ENCODE data around the gene GABARAPL2.

The GABARAPL2 gene

GRCh38 chr16:75555213-75555706 is 10.9 kb upstream of the GABARAPL2 start:
- DNase-seq, result no peak

GRCh38 chr16:75555707-75556430 is 10.3 kb upstream of the GABARAPL2 start, which contains the start of gene TMEM231:
TMEM231 (minus strand) TSS chr16:75556252; CDS start chr16:75556209, 43 bp downstream.
- DNase-seq, result peak; percentile 95

- DNase-seq, result no peak
Measured at GRCh38 chr16:75556431-75556950, 9.7 kb upstream of the GABARAPL2 start.

- no peak for DNase-seq
Measured at GRCh38 chr16:75558846-75559401, 7.3 kb upstream of the GABARAPL2 start.

GRCh38 chr16:75559564-75560372 is 6.4 kb upstream of the GABARAPL2 start:
- DNase-seq, result no peak

- no peak for DNase-seq
Measured at GRCh38 chr16:75565640-75566039, 539 bp upstream of the GABARAPL2 start.

- no peak for DNase-seq
Measured at GRCh38 chr16:75566758-75567255, 628 bp downstream of the GABARAPL2 start.

GRCh38 chr16:75567911-75568310 is 1.7 kb downstream of the GABARAPL2 start:
- DNase-seq, result no peak

GRCh38 chr16:75570396-75571065 is 4.4 kb downstream of the GABARAPL2 start:
- DNase-seq, result no peak

- DNase-seq, result no peak
Measured at GRCh38 chr16:75572864-75573542, 6.8 kb downstream of the GABARAPL2 start.

GRCh38 chr16:75573955-75574354 is 7.8 kb downstream of the GABARAPL2 start:
- DNase-seq, result no peak

- no peak for DNase-seq
Measured at GRCh38 chr16:75575958-75576357, 9.8 kb downstream of the GABARAPL2 start.

GRCh38 chr16:75576384-75576811 is 10.2 kb downstream of the GABARAPL2 start:
- DNase-seq, result no peak

- DNase-seq, result no peak
Measured at GRCh38 chr16:75578212-75578611, 12.0 kb downstream of the GABARAPL2 start.

- DNase-seq, result no peak
Measured at GRCh38 chr16:75578725-75579124, 12.5 kb downstream of the GABARAPL2 start.

GRCh38 chr16:75579281-75579834 is 13.2 kb downstream of the GABARAPL2 start:
- no peak for DNase-seq

- no peak for DNase-seq
Measured at GRCh38 chr16:75584108-75584507, 17.9 kb downstream of the GABARAPL2 start.

- no peak for DNase-seq
Measured at GRCh38 chr16:75588716-75589115, 22.5 kb downstream of the GABARAPL2 start.

- DNase-seq, result no peak
Measured at GRCh38 chr16:75589306-75589705, 23.1 kb downstream of the GABARAPL2 start.

- no peak for DNase-seq
Measured at GRCh38 chr16:75590920-75591843, 25.0 kb downstream of the GABARAPL2 start.

All from activated effector memory CD4-positive, alpha-beta T cell treated with Interleukin-2 at 50 U/mL for 16 hours (primary cell).